ENCODE results near the gene CDK8.

GRCh38 chr13:26379831-26380230, 125.9 kb downstream of the CDK8 start:
- TF ChIP-seq CTCF (IDR thresholded peaks at IDR 0.05) = no peak
- no peak for TF ChIP-seq POLR2AphosphoS5 (IDR thresholded peaks at IDR 0.05)
- TF ChIP-seq POLR2A (IDR thresholded peaks at IDR 0.05; ENCODE audit: low read depth) = no peak
- TF ChIP-seq EP300 (IDR thresholded peaks at IDR 0.05) = no peak

Measured in esophagus muscularis mucosa (tissue), 4 donors.